ELF-1 (cell line): ENCODE results near the gene ADGRV1.

Experiments
- DNase-seq: peaks from one replicate; pipeline ENCODE4 v3.0.0-alpha.2; 2016; ENCODE audit warnings: low read depth, low spot score

ADGRV1 gene

GRCh38 chr5:91189480-91190313 is 631.1 kb downstream of the ADGRV1 start:
- DNase-seq, result peak; percentile 36

- DNase-seq, result no peak
These were observed 631.7 kb downstream of the ADGRV1 start for GRCh38 chr5:91190314-91190690.

- DNase-seq, result no peak
These were observed 636.3 kb downstream of the ADGRV1 start for GRCh38 chr5:91194824-91195381.

GRCh38 chr5:91200692-91201091 is 642.1 kb downstream of the ADGRV1 start:
- DNase-seq, result no peak

- DNase-seq, result no peak
These were observed 647.5 kb downstream of the ADGRV1 start for GRCh38 chr5:91206103-91206502.

GRCh38 chr5:91206734-91207133 is 648.1 kb downstream of the ADGRV1 start:
- DNase-seq, result no peak

GRCh38 chr5:91207248-91207647 is 648.7 kb downstream of the ADGRV1 start:
- no peak for DNase-seq

GRCh38 chr5:91211997-91212713 is 653.6 kb downstream of the ADGRV1 start:
- no peak for DNase-seq

- DNase-seq, result peak; percentile 12
These were observed 654.1 kb downstream of the ADGRV1 start for GRCh38 chr5:91212714-91213092.
